Sigmoid colon (tissue), 7 donors: ENCODE data around the gene HRAS. TPM values are rescaled to one million over a fixed set of nuclear protein-coding genes. Genes with fewer than 3 reads are reported as not detected.
A peak's percentile ranks its signal among the peaks of the same experiment; 100 is the strongest.

Experiments used
- DNase-seq: peaks from one replicate; pipeline ENCODE4 v3.0.0-alpha.2; 2019
- H3K27ac ChIP-seq, 4 donors: fragments of 200-600 bp; sonication (generic); one replicate each; pipeline ENCODE4 v1.5.1; 2016 to 2019; ENCODE audit warnings: mild to moderate bottlenecking in 1 of 4
- H3K27me3 ChIP-seq, 3 donors: fragments of 200-600 bp; sonication (generic); one replicate each; pipeline ENCODE4 v1.5.1; 2019; ENCODE audit warnings: mild to moderate bottlenecking in 1 of 3
- H3K36me3 ChIP-seq, 4 donors: fragments of 200-600 bp; sonication (generic); one replicate each; pipeline ENCODE4 v1.5.1; 2016 to 2019
- H3K4me1 ChIP-seq, 4 donors: fragments of 200-600 bp; sonication (generic); one replicate each; pipeline ENCODE4 v1.5.1; 2017 to 2019
- H3K4me3 ChIP-seq, 4 donors: fragments of 200-600 bp; sonication (generic); one replicate each; pipeline ENCODE4 v1.5.1; 2017 to 2019; ENCODE audit warnings: mild to moderate bottlenecking in 2 of 4, moderate library complexity in 1 of 4
- H3K9me3 ChIP-seq, 4 donors: fragments of 200-600 bp in 3 of 4; sonication (generic) in 3 of 4; one replicate each; pipeline versions ENCODE4 v1.5.1 to v1.6.1; 2013 to 2019
- CTCF ChIP-seq, 4 experiments: fragments of 450-650 bp in 3 of 4; fragments of 200-600 bp in 1 of 4; IDR thresholded peaks; one replicate each; pipeline ENCODE4 v1.5.1; 2016 to 2019; ENCODE audit warnings: antibody characterized with exemption in 4 of 4, mild to moderate bottlenecking in 3 of 4, moderate library complexity in 2 of 4
- EP300 ChIP-seq, 4 donors: sonication (generic); formaldehyde crosslinking; IDR thresholded peaks; one replicate each; pipeline ENCODE4 v1.6.1; 2017; ENCODE audit warnings: antibody characterized with exemption in 4 of 4
- POLR2A ChIP-seq, 2 donors: fragments of 450-650 bp; IDR thresholded peaks; one replicate each; pipeline ENCODE4 v1.6.1; 2016; ENCODE audit warnings: antibody characterized with exemption in 2 of 2, mild to moderate bottlenecking in 2 of 2, moderate library complexity in 2 of 2
- POLR2AphosphoS5 ChIP-seq, 4 donors: sonication (generic); formaldehyde crosslinking; IDR thresholded peaks; one replicate each; pipeline ENCODE4 v1.6.1; 2017; ENCODE audit warnings: antibody characterized with exemption in 4 of 4
- WGBS, 2 donors: extraction: QIAGEN DNeasy Blood & Tissue Kit; methylation state at CpG; one replicate each; pipeline ENCODE4 v1.1.7; 2013; 5-methylcytosine and 5-hydroxymethylcytosine counted together
- intact Hi-C: fragments of 100-400 bp; cut with DNase I; formaldehyde crosslinking; loops from one replicate; pipeline ENCODE4 v1.15.1; 2023
- polyA plus RNA-seq, 3 donors: library from polyadenylated mRNA; stranded (reverse); fragments of 200-250 nt; gene quantifications; one replicate each; pipeline ENCODE4 v1.2.3, GENCODE V29; 2013
- total RNA-seq, 4 donors: library from RNA; depleted of rRNA; stranded (reverse); fragments of >200 nt; gene quantifications; one replicate each; pipeline ENCODE4 v1.1.0, GENCODE V29; 2016
- donor health status: healthy with polysubstance abuse.
- donor health status: Bipolar disorder and iron deficiency.
- donor health status: healthy.

HRAS gene
- total and polyA plus RNA-seq, 7 donors, result 27.8 to 76.1 (median 44.6) TPM

GRCh38 chr11:512761-513595 is 22.4 kb downstream of the HRAS start:
- intact Hi-C loops, result no loop called here

GRCh38 chr11:508956-509355 is 26.4 kb downstream of the HRAS start:
- TF ChIP-seq POLR2A (IDR thresholded peaks at IDR 0.05), result no peak
- no peak for TF ChIP-seq POLR2AphosphoS5 (IDR thresholded peaks at IDR 0.05)
- TF ChIP-seq EP300 (IDR thresholded peaks at IDR 0.05), result no peak
- no peak for TF ChIP-seq CTCF (IDR thresholded peaks at IDR 0.05)
- intact Hi-C loops, result loop anchor here (5.0 to 10.0 kb wide), 2 partner anchors 204 to 302 kb away; partner anchors contain the start of genes BET1L, IFITM2 and RIC8A
- no peaks in the 10 kb centered on the region for H3K27me3 ChIP-seq
- WGBS, 2 donors, result 91 to 92% methylated on average over 5 of the region's 5 CpGs
- no peak overlapping the region for H3K4me3 ChIP-seq
- DNase-seq, result no peak
- H3K4me1 ChIP-seq, result peaks cover 0 to 34% (median 31%) of the 10 kb centered on the region in 4 donors
- peaks cover 0 to 24% (median 0%) of the 10 kb centered on the region in 4 donors for H3K36me3 ChIP-seq
- no peak overlapping the region for H3K27ac ChIP-seq
- H3K9me3 ChIP-seq, result no peaks in the 10 kb centered on the region

More at GRCh38 chr11:512761-513595, 22.4 kb downstream of the HRAS start:
- H3K27ac ChIP-seq, result no peak overlapping the region
- H3K4me3 ChIP-seq, result no peak overlapping the region
- no peaks in the 10 kb centered on the region for H3K9me3 ChIP-seq
- peaks cover 0 to 4% (median 3%) of the 10 kb centered on the region in 4 donors for H3K4me1 ChIP-seq
- no peak for DNase-seq
- no peaks in the 10 kb centered on the region for H3K27me3 ChIP-seq
- peaks cover 0 to 34% (median 0%) of the 10 kb centered on the region in 4 donors for H3K36me3 ChIP-seq
- TF ChIP-seq POLR2AphosphoS5 (IDR thresholded peaks at IDR 0.05), result no peak
- TF ChIP-seq EP300 (IDR thresholded peaks at IDR 0.05), result no peak
- no peak for TF ChIP-seq POLR2A (IDR thresholded peaks at IDR 0.05)
- no peak for TF ChIP-seq CTCF (IDR thresholded peaks at IDR 0.05)
- WGBS, 2 donors, result 92 to 94% methylated on average over 29 of the region's 29 CpGs

GRCh38 chr11:507727-508515 is 27.5 kb downstream of the HRAS start:
- WGBS, 2 donors, result 48 to 58% methylated on average over 45 of the region's 45 CpGs
- Histone ChIP-seq H3K27me3 (no peaks in the 10 kb centered on the region), H3K27ac (peak overlapping the region; percentile 97 to 100 (median 99)), H3K4me1 (peaks cover 0 to 44% (median 41%) of the 10 kb centered on the region in 4 donors), H3K36me3 (peaks cover 0 to 21% (median 0%) of the 10 kb centered on the region in 4 donors), H3K4me3 (peak overlapping the region; percentile 53 to 92 (median 80)), H3K9me3 (no peaks in the 10 kb centered on the region)
- DNase-seq, result no peak
- TF ChIP-seq POLR2A (IDR thresholded peaks at IDR 0.05) (no peak), EP300 (IDR thresholded peaks at IDR 0.05) (no peak), CTCF (IDR thresholded peaks at IDR 0.05) (no peak), POLR2AphosphoS5 (IDR thresholded peaks at IDR 0.05) (no peak)
- intact Hi-C loops, result loop anchor here (2.0 to 10.0 kb wide), 4 partner anchors 59 to 301 kb away; partner anchors contain the start of genes BET1L, IFITM2 and RIC8A

- peaks cover 0 to 52% (median 48%) of the 10 kb centered on the region in 4 donors for H3K4me1 ChIP-seq
- 1% methylated on average over 93 of the region's 93 CpGs for WGBS, 2 donors
- H3K9me3 ChIP-seq, result no peaks in the 10 kb centered on the region
These were observed 28.2 kb downstream of the HRAS start, which contains the start of gene RNH1 for GRCh38 chr11:506995-507726. RNH1 (minus strand) TSS chr11:507242; CDS start chr11:502162, 5,080 bp downstream.

More at GRCh38 chr11:506995-507726, 28.2 kb downstream of the HRAS start, which contains the start of gene RNH1:
- Histone ChIP-seq H3K4me3 (peak within 1 kb of the TSS; percentile 70 to 94 (median 92)), H3K27me3 (no peaks in the 10 kb centered on the region), H3K27ac (peak within 1 kb of the TSS; percentile 97 to 100 (median 99)), H3K36me3 (peaks cover 0 to 21% (median under 1%) of the 10 kb centered on the region in 4 donors)
- intact Hi-C loops, result loop anchor here (2.0 to 10.0 kb wide), 4 partner anchors 58 to 300 kb away; partner anchors contain the start of genes BET1L, IFITM2 and RIC8A
- DNase-seq, result peak; percentile 99
- peak; percentile 51 to 75 for TF ChIP-seq POLR2A (IDR thresholded peaks at IDR 0.05)
- TF ChIP-seq CTCF (IDR thresholded peaks at IDR 0.05), result no peak
- TF ChIP-seq POLR2AphosphoS5 (IDR thresholded peaks at IDR 0.05), result peak in 3 of 4 donors; percentile 84 to 91 (median 89)
- TF ChIP-seq EP300 (IDR thresholded peaks at IDR 0.05), result no peak
